SU-DHL-6 (cell line): Measurements from ENCODE around the gene SBF1.

Experiments used
- CTCF ChIP-seq: fragments of 200-600 bp; sonication (generic); IDR thresholded peaks from one replicate; pipeline ENCODE4 v1.5.1; 2017; ENCODE audit warnings: antibody characterized with exemption, mild to moderate bottlenecking, low read length, moderate library complexity; ENCODE audit not compliant: insufficient read depth, poor library complexity, severe bottlenecking
- EZH2phosphoT487 ChIP-seq: fragments of 200-600 bp; sonication (generic), shearing (Covaris generic); conservative IDR thresholded peaks from 2 replicates; pipeline ENCODE4 v1.6.1; 2018; ENCODE audit warnings: mild to moderate bottlenecking, antibody characterized with exemption, low read length, moderate library complexity, mixed read lengths

GRCh38 chr22:50470491-50470890 is 4.3 kb downstream of the SBF1 start:
- TF ChIP-seq CTCF (no peak), EZH2phosphoT487 (no peak)
